H1 (cell line): ENCODE measurements around the gene GNRHR. TPM values are rescaled to one million over a fixed set of nuclear protein-coding genes. Genes with fewer than 3 reads are reported as not detected.

Experiments
- CTCF ChIA-PET: fragments of 300-600 bp; sonication (Branson Sonifier 250); formaldehyde crosslinking; loops from one replicate; lab custom pipeline; 2021; ENCODE audit not compliant: partially characterized antibody; lab: Charles Lee
- POLR2A ChIA-PET: fragments of 300-600 bp; sonication (Branson Sonifier 250); formaldehyde crosslinking; loops from one replicate; lab custom pipeline; 2021; ENCODE audit warnings: inconsistent platforms; ENCODE audit not compliant: partially characterized antibody; lab: Charles Lee
- DNase-seq, 2 experiments: peaks; one replicate each; pipeline versions ENCODE4 v3.0.0 to v3.0.0-alpha.2; 2010 to 2022; ENCODE audit warnings: low spot score in 2 of 2, low read depth in 1 of 2, mixed read lengths in 1 of 2
- FAIRE-seq: peaks from 2 replicates; lab custom pipeline; 2011; peaks lifted over from hg19 to GRCh38; lab: Jason Lieb, UNC
- H2AFZ ChIP-seq: 2 replicates; pipeline ENCODE4 v1.8.1; 2012; ENCODE audit warnings: low read length, inconsistent platforms
- H2AK5ac ChIP-seq: 2 replicates; pipeline ENCODE4 v1.6.1; 2013; ENCODE audit warnings: low read depth, low read length
- H2BK120ac ChIP-seq: replicated peaks from 2 replicates; pipeline ENCODE3; 2013; ENCODE audit warnings: low read depth, low read length, inconsistent platforms
- H2BK12ac ChIP-seq: 2 replicates; pipeline ENCODE4 v1.6.1; 2013; ENCODE audit warnings: low read depth, low read length
- H2BK15ac ChIP-seq: 2 replicates; pipeline ENCODE4 v1.6.1; 2013; ENCODE audit warnings: low read length
- H2BK20ac ChIP-seq: 2 replicates; pipeline ENCODE4 v1.6.1; 2013; ENCODE audit warnings: low read length
- H2BK5ac ChIP-seq: 2 replicates; pipeline ENCODE4 v1.6.1; 2013; ENCODE audit warnings: low read depth, low read length
- H3K14ac ChIP-seq: 2 replicates; pipeline ENCODE4 v1.6.1; 2013; ENCODE audit warnings: inconsistent platforms; ENCODE audit not compliant: insufficient read length
- H3K18ac ChIP-seq: 2 replicates; pipeline ENCODE4 v1.6.1; 2013; ENCODE audit warnings: low read length; ENCODE audit errors: extremely low read depth
- H3K23ac ChIP-seq: 2 replicates; pipeline ENCODE4 v1.6.1; 2013; ENCODE audit warnings: inconsistent platforms; ENCODE audit not compliant: insufficient read length
- H3K23me2 ChIP-seq: 2 replicates; pipeline ENCODE4 v1.6.1; 2013; ENCODE audit warnings: low read depth, low read length
- H3K27ac ChIP-seq: 2 replicates; pipeline ENCODE4 v1.6.1; 2011; ENCODE audit warnings: low read depth, low read length, inconsistent platforms
- H3K27me3 ChIP-seq, 4 experiments: replicated peaks in 1 of 4; 1 replicate in 1 of 4; 2 replicates in 3 of 4; pipeline versions ENCODE4 v1.6.1 to v1.8.1; 2011 to 2013; ENCODE audit warnings: low read length in 3 of 4, mild to moderate bottlenecking in 3 of 4, inconsistent platforms in 2 of 4, mixed read lengths in 2 of 4, moderate library complexity in 1 of 4; ENCODE audit not compliant: control insufficient read depth in 3 of 4, insufficient read depth in 3 of 4; ENCODE audit errors: extremely low read depth in 1 of 4
- H3K36me3 ChIP-seq, 4 experiments: 2 replicates each; pipeline versions ENCODE4 v1.6.1 to v1.8.1; 2011 to 2013; ENCODE audit warnings: mild to moderate bottlenecking in 4 of 4, low read length in 3 of 4, moderate library complexity in 2 of 4, control low read depth in 1 of 4, inconsistent platforms in 1 of 4; ENCODE audit not compliant: insufficient read depth in 4 of 4, control insufficient read depth in 2 of 4
- H3K4ac ChIP-seq: replicated peaks from 2 replicates; pipeline ENCODE3; 2013; ENCODE audit warnings: low read length, low read depth, mixed read lengths, inconsistent platforms; ENCODE audit not compliant: insufficient read length
- H3K4me1 ChIP-seq, 4 experiments: replicated peaks in 1 of 4; 1 replicate in 1 of 4; 2 replicates in 3 of 4; pipeline versions ENCODE4 v1.6.1 to v1.8.1; 2011 to 2013; ENCODE audit warnings: low read length in 3 of 4, inconsistent platforms in 2 of 4, mixed read lengths in 1 of 4; ENCODE audit not compliant: insufficient read depth in 4 of 4, control insufficient read depth in 3 of 4
- H3K4me2 ChIP-seq, 2 experiments: 2 replicates each; pipeline versions ENCODE4 v1.6.1 to v1.8.1; 2011 to 2013; ENCODE audit warnings: low read depth in 2 of 2, low read length in 2 of 2, control low read depth in 1 of 2, inconsistent platforms in 1 of 2, mild to moderate bottlenecking in 1 of 2; ENCODE audit not compliant: insufficient read depth in 1 of 2
- H3K4me3 ChIP-seq, 4 experiments: fragments of 200-600, 300-600 bp in 1 of 4; sonication (generic), shearing (Covaris generic), sonication (Bioruptor Twin) in 1 of 4; 2 replicates each; pipeline versions ENCODE4 v1.5.1 to v1.8.1; 2011 to 2016; ENCODE audit warnings: low read length in 4 of 4, low read depth in 3 of 4, control low read depth in 2 of 4, inconsistent platforms in 2 of 4, mild to moderate bottlenecking in 2 of 4, mixed read lengths in 1 of 4, moderate library complexity in 1 of 4; ENCODE audit not compliant: insufficient read depth in 2 of 4; ENCODE audit errors: extremely low read depth in 1 of 4
- H3K56ac ChIP-seq: replicated peaks from 2 replicates; pipeline ENCODE3; 2013; ENCODE audit warnings: low read depth, mild to moderate bottlenecking, mixed read lengths, low read length, inconsistent platforms; ENCODE audit not compliant: insufficient read length
- H3K79me1 ChIP-seq: 2 replicates; pipeline ENCODE4 v1.6.1; 2013; ENCODE audit warnings: low read depth, low read length, control low read depth
- H3K79me2 ChIP-seq, 2 experiments: 2 replicates each; pipeline versions ENCODE4 v1.6.1 to v1.8.1; 2012 to 2013; ENCODE audit warnings: low read length in 2 of 2, mild to moderate bottlenecking in 2 of 2, inconsistent platforms in 1 of 2; ENCODE audit not compliant: insufficient read depth in 2 of 2, control insufficient read depth in 1 of 2
- H3K9ac ChIP-seq, 4 experiments: replicated peaks in 1 of 4; 1 replicate in 1 of 4; 2 replicates in 3 of 4; pipeline versions ENCODE4 v1.6.1 to v1.8.1; 2011 to 2013; ENCODE audit warnings: low read depth in 3 of 4, low read length in 3 of 4, control low read depth in 2 of 4, mild to moderate bottlenecking in 2 of 4, moderate library complexity in 2 of 4, inconsistent platforms in 1 of 4; ENCODE audit errors: extremely low read depth in 1 of 4
- H3K9me3 ChIP-seq, 2 experiments: 2 replicates each; pipeline versions ENCODE4 v1.6.1 to v1.8.1; 2012 to 2013; ENCODE audit warnings: mild to moderate bottlenecking in 2 of 2, moderate library complexity in 2 of 2, control low read depth in 1 of 2, inconsistent platforms in 1 of 2, low read depth in 1 of 2, low read length in 1 of 2, mixed read lengths in 1 of 2; ENCODE audit not compliant: insufficient read depth in 2 of 2
- H4K20me1 ChIP-seq, 2 experiments: replicated peaks in 1 of 2; 2 replicates each; pipeline versions ENCODE3 to v1.8.1; 2011 to 2013; ENCODE audit warnings: inconsistent platforms in 2 of 2, low read length in 2 of 2, mild to moderate bottlenecking in 1 of 2; ENCODE audit not compliant: insufficient read depth in 2 of 2, control insufficient read depth in 1 of 2
- H4K5ac ChIP-seq: 2 replicates; pipeline ENCODE4 v1.6.1; 2013; ENCODE audit warnings: low read length, low read depth, mixed read lengths, inconsistent platforms; ENCODE audit not compliant: insufficient read length
- H4K8ac ChIP-seq: 2 replicates; pipeline ENCODE4 v1.8.0; 2013; ENCODE audit warnings: mild to moderate bottlenecking, moderate library complexity, low read length, inconsistent platforms; ENCODE audit not compliant: insufficient read depth; ENCODE audit errors: extremely low read depth
- H4K91ac ChIP-seq: replicated peaks from 2 replicates; pipeline ENCODE3; 2013; ENCODE audit warnings: low read length, mixed read lengths, inconsistent platforms; ENCODE audit not compliant: insufficient read length
- CEBPB ChIP-seq: IDR thresholded peaks from 2 replicates; pipeline ENCODE4 v1.6.1; 2012; ENCODE audit warnings: low read depth, low read length
- CHD2 ChIP-seq: IDR thresholded peaks from 2 replicates; pipeline ENCODE4 v1.6.1; 2012; ENCODE audit warnings: low read length, improper control_type of control experiment
- EP300 ChIP-seq, 2 experiments: IDR thresholded peaks; 1 replicate in 1 of 2; 2 replicates in 1 of 2; pipeline ENCODE4 v1.6.1; 2011 to 2012; ENCODE audit warnings: low read depth in 2 of 2, low read length in 2 of 2, mild to moderate bottlenecking in 2 of 2, borderline replicate concordance in 1 of 2, inconsistent platforms in 1 of 2, moderate library complexity in 1 of 2
- FOSL1 ChIP-seq: IDR thresholded peaks from 2 replicates; pipeline ENCODE4 v1.6.1; 2011; ENCODE audit warnings: mild to moderate bottlenecking, low read depth, low read length, moderate library complexity; ENCODE audit not compliant: insufficient read depth
- MAFK ChIP-seq: IDR thresholded peaks from 2 replicates; pipeline ENCODE4 v1.6.1; 2012; ENCODE audit warnings: low read depth, mild to moderate bottlenecking, improper control_type of control experiment, low read length
- PHF8 ChIP-seq: fragments of 200-600 bp; sonication (generic); conservative IDR thresholded peaks from 2 replicates; pipeline ENCODE4 v1.7.1; 2012; ENCODE audit warnings: low read depth, mild to moderate bottlenecking, inconsistent platforms, low read length, moderate library complexity
- POLR2AphosphoS5 ChIP-seq: IDR thresholded peaks from 2 replicates; pipeline ENCODE4 v1.6.1; 2011; ENCODE audit warnings: low read depth, low read length
- SIRT6 ChIP-seq: IDR thresholded peaks from one replicate; pipeline ENCODE4 v1.7.1; 2012; ENCODE audit warnings: low read length, inconsistent platforms
- SIX5 ChIP-seq: IDR thresholded peaks from 2 replicates; pipeline ENCODE4 v1.6.1; 2011; ENCODE audit warnings: mild to moderate bottlenecking, low read depth, low read length
- SP2 ChIP-seq: IDR thresholded peaks from 2 replicates; pipeline ENCODE4 v1.6.1; 2012; ENCODE audit warnings: mild to moderate bottlenecking, low read length, inconsistent platforms
- TAF1 ChIP-seq: IDR thresholded peaks from 2 replicates; pipeline ENCODE4 v1.6.1; 2011; ENCODE audit warnings: mild to moderate bottlenecking, low read depth, low read length
- TEAD4 ChIP-seq: IDR thresholded peaks from 2 replicates; pipeline ENCODE4 v1.6.1; 2012; ENCODE audit warnings: low read depth, low read length, inconsistent platforms, mixed read lengths
- WGBS, 2 experiments: shearing (Covaris generic) in 1 of 2; methylation state at CpG; one replicate each; pipeline versions ENCODE4 v1.1.6 to v1.1.7; 2013 to 2015; ENCODE audit warnings: low lambda C conversion rate in 2 of 2, mixed read lengths in 2 of 2, inconsistent platforms in 1 of 2, low coverage in 1 of 2, missing lambda C conversion rate in 1 of 2; ENCODE audit not compliant: insufficient replicate concordance in 2 of 2, insufficient coverage in 1 of 2, insufficient read length in 1 of 2; ENCODE audit errors: extremely low coverage in 1 of 2, missing lambda C conversion rate in 1 of 2; 5-methylcytosine and 5-hydroxymethylcytosine counted together
- polyA plus RNA-seq, 7 experiments: library from polyadenylated mRNA; depleted of rRNA in 3 of 7; stranded (reverse) in 5 of 7; unstranded in 2 of 7; fragments of >200 nt in 5 of 7; fragments of 200-250 nt in 2 of 7; gene quantifications; 1 replicate in 5 of 7; 2 replicates in 1 of 7; 4 replicates in 1 of 7; pipeline versions ENCODE4 v1.2.1 to v1.2.3, GENCODE V29; 2011 to 2013; ENCODE audit warnings: missing spikeins in 2 of 7, mixed read lengths in 2 of 7
- total RNA-seq: library from RNA; stranded (reverse); fragmentation: NEBNext Ultra II Directional; extraction: Animal tissue kit (Norgen Biotek cat#: 25700); gene quantifications from 2 replicates; pipeline ENCODE4 v1.2.1, GENCODE V29; 2021
- TF ChIP-seq, protein P1 (sequence below): IDR thresholded peaks from 2 replicates; pipeline ENCODE4 v1.6.1; 2012; ENCODE audit warnings: inconsistent platforms
- TF ChIP-seq, protein P2 (sequence below): IDR thresholded peaks from 2 replicates; pipeline ENCODE4 v1.6.1; 2011; ENCODE audit warnings: low read depth, mild to moderate bottlenecking, low read length; ENCODE audit not compliant: insufficient read depth

GNRHR gene
- total and polyA plus RNA-seq, 2 of the 8 experiments (the other 6 are each of a cell fraction or from before 2014, with no cell fraction given), result not detected

DNA sequence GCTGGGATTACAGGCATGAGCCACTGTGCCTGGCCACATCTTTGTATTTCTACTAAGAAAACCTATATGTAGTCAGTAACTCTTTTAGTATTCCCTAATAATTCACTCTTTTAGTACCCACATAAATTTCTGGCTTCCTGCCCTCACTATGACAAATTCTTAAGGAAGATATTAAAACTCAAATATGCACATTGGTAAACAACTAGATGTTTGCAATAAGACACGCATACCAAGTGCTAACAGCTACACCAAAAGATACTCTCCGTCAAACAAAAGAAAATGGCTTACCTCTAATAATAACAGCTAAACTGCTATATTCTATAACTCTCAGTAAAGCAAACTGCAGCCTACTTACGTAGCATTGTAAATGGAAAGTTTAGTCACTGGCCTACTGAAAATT is 59.5 kb downstream of the GNRHR start:
- no peak overlapping the region for H4K8ac ChIP-seq
- POLR2A ChIA-PET, result no interaction called here
- H4K5ac ChIP-seq, result no peak overlapping the region
- H3K4me1 ChIP-seq, result no peaks in the 10 kb centered on the region; a peak in 1 of 7 replicates
- H3K79me2 ChIP-seq, result peaks cover 3 to 50% of the 10 kb centered on the region in 2 experiments
- H2BK12ac ChIP-seq, result no peak overlapping the region
- no peak overlapping the region for H3K27ac ChIP-seq
- no peak overlapping the region for H3K4ac ChIP-seq
- no peak overlapping the region for H3K18ac ChIP-seq
- no peak overlapping the region for H3K14ac ChIP-seq
- H2BK20ac ChIP-seq, result no peak overlapping the region
- no peak overlapping the region for H3K4me3 ChIP-seq
- peaks cover 1 to 2% of the 10 kb centered on the region in 2 experiments for H4K20me1 ChIP-seq
- peaks cover 6% of the 10 kb centered on the region for H3K79me1 ChIP-seq
- no peak overlapping the region for H3K23ac ChIP-seq
- no peak overlapping the region for H3K56ac ChIP-seq
- H2AFZ ChIP-seq, result no peak overlapping the region
- no peak overlapping the region for H2BK15ac ChIP-seq
- no peak overlapping the region for H2BK120ac ChIP-seq
- 94% methylated on average over 3 of the region's 3 CpGs; no CpG with 5 or more reads in 1 of the 2 experiments for whole genome bisulfite sequencing, 2 experiments
- no peaks in the 10 kb centered on the region for H3K9me3 ChIP-seq
- no peaks in the 10 kb centered on the region for H3K23me2 ChIP-seq
- CTCF ChIA-PET, result interaction anchor here (0.8 to 1.4 kb wide), 2 partner anchors 18 to 20 kb away, joined by 3 read pairs; no protein-coding TSS in a partner anchor
- H3K27me3 ChIP-seq, result no peaks in the 10 kb centered on the region
- H2BK5ac ChIP-seq, result no peak overlapping the region
- H3K4me2 ChIP-seq, result no peak overlapping the region
- peaks cover 0 to 10% (median 6%) of the 10 kb centered on the region in 4 experiments; a peak in 5 of 8 replicates for H3K36me3 ChIP-seq
- no peak overlapping the region for H2AK5ac ChIP-seq
- H3K9ac ChIP-seq, result no peak overlapping the region
- no peak overlapping the region for H4K91ac ChIP-seq
- FAIRE-seq, result no peak
- DNase-seq, result no peak
- TF ChIP-seq FOSL1 (no peak), SIRT6 (no peak), MAFK (no peak), EP300 (IDR thresholded peaks at IDR 0.05; ENCODE audit: borderline replicate concordance in 1 of 2, low read depth in 2 of 2, low read length in 2 of 2) (no peak), POLR2AphosphoS5 (no peak), TAF1 (no peak), CHD2 (no peak), TEAD4 (no peak), SIX5 (no peak), SP2 (no peak), PHF8 (no peak), CEBPB (no peak)
- TF ChIP-seq, protein P1, sequence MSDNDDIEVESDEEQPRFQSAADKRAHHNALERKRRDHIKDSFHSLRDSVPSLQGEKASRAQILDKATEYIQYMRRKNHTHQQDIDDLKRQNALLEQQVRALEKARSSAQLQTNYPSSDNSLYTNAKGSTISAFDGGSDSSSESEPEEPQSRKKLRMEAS, result no peak
- TF ChIP-seq, protein P2, sequence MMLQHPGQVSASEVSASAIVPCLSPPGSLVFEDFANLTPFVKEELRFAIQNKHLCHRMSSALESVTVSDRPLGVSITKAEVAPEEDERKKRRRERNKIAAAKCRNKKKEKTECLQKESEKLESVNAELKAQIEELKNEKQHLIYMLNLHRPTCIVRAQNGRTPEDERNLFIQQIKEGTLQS, result no peak
